Endothelial cell of umbilical vein (primary cell): ENCODE measurements around the gene CLPX.

Source experiments
- EZH2 ChIP-seq: IDR thresholded peaks from 2 replicates; pipeline ENCODE4 v1.6.1; 2012; ENCODE audit warnings: borderline replicate concordance, low read depth, mild to moderate bottlenecking, moderate library complexity, low read length, inconsistent platforms; ENCODE audit not compliant: severe bottlenecking
- POLR2AphosphoS5 ChIP-seq: IDR thresholded peaks from 2 replicates; pipeline ENCODE4 v1.6.1; 2012; ENCODE audit warnings: low read depth, mild to moderate bottlenecking, control low read depth, low read length, moderate library complexity; ENCODE audit not compliant: insufficient read depth
- TF ChIP-seq, protein P1 (sequence below), 2 donors: IDR thresholded peaks; 1 replicate in 1 of 2; 2 replicates in 1 of 2; pipeline ENCODE4 v1.5.1; 2011; ENCODE audit warnings: low read length in 2 of 2, mild to moderate bottlenecking in 2 of 2, moderate library complexity in 2 of 2, control low read depth in 1 of 2, inconsistent platforms in 1 of 2, low read depth in 1 of 2; ENCODE audit not compliant: insufficient read depth in 1 of 2; ENCODE audit errors: extremely low read depth in 1 of 2

DNA sequence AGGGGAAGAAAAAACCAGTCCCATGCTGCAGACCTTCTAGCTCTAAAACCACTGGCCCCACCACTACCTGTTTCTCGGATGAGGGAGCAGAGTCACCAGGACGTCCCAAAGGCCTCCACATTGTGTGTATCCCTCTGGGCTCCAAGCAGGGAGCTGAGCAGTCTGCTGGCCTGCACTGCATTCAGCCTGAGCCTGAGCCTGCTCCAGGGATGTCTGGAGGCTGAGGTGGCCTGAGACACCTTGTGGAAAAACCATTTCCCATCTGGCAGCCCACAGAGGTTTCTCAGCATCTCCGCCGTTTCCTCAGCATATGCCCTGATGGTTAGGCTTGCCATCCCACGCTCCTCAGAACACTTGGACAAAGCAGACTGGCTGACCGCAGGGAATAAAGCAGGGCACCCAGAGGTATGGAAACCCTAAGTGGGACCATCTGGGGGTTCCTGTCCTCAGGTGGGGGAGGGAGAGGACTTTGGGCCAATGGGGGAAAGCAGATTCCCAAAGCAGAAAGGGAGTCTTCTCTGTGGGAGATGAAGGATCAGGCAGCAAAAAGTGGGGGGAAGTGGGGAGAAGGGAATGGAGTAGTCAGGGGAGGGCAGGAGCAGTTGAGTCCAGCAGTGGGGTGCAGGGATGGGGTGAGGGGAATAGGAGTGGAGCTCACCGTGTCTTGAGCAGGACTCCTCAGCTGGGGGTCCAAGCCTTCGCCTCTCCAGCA, 25.8 kb upstream of the CLPX start, which contains the start of gene CILP:
- TF ChIP-seq EZH2 (no peak), POLR2AphosphoS5 (no peak)
- TF ChIP-seq, protein P1, sequence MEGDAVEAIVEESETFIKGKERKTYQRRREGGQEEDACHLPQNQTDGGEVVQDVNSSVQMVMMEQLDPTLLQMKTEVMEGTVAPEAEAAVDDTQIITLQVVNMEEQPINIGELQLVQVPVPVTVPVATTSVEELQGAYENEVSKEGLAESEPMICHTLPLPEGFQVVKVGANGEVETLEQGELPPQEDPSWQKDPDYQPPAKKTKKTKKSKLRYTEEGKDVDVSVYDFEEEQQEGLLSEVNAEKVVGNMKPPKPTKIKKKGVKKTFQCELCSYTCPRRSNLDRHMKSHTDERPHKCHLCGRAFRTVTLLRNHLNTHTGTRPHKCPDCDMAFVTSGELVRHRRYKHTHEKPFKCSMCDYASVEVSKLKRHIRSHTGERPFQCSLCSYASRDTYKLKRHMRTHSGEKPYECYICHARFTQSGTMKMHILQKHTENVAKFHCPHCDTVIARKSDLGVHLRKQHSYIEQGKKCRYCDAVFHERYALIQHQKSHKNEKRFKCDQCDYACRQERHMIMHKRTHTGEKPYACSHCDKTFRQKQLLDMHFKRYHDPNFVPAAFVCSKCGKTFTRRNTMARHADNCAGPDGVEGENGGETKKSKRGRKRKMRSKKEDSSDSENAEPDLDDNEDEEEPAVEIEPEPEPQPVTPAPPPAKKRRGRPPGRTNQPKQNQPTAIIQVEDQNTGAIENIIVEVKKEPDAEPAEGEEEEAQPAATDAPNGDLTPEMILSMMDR (IDR thresholded peaks at IDR 0.05; ENCODE audit: extremely low read depth in 1 of 2, insufficient read depth in 1 of 2, low read depth in 1 of 2, low read length in 2 of 2), result no peak
